ENCODE measurements around the gene ADCY2. TPM values are rescaled to one million over a fixed set of nuclear protein-coding genes. Genes with fewer than 3 reads are reported as not detected.

ADCY2 gene
- total RNA-seq, 2 experiments from 2014 or later: not detected

DNA sequence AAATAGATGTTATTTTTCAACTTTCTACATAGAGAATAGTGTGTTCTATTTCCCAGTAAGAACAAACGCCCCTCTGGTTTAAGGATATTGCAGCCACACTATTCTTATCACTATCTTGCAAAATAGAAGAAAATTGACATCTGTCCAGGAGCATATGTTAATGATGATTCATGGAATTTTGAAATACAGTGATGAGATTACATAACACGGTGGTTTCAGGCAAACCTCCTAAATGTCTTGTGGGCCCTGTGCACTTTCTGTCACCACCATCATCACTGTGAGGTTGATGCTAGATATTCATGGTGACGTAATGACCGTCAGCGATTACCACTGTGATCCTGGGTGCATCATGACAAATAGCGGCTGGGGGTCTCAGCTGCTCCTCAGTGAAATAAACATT is 406.9 kb downstream of the ADCY2 start:
- Mint-ChIP-seq H3K4me3 (no peak overlapping the region), H3K27ac (no peak overlapping the region), H3K36me3 (ENCODE audit: low read depth) (no peaks in the 10 kb centered on the region), H3K9me3 (no peaks in the 10 kb centered on the region), H3K4me1 (no peaks in the 10 kb centered on the region), H3K27me3 (no peaks in the 10 kb centered on the region)
- CTCF ChIA-PET: no interaction called here
- POLR2A ChIA-PET: no interaction called here
- DNase-seq: no peak

DNA sequence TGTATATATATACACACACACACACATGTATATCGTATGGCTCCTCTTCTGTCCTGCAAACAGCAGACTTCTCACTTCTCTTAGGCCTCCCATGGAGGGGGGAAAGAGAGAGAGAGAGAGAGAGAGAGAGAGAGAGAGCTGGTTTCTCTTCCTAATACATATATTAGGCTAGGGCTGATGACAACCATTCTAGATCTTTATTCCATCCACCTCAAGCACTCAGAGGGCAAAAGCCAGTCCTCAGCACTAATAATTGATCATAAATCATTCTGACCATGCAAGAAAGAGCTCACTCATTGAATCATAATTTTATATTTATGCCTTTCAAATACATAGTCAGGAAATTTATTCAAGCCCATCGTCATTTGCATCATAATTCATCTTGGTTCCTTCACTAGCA is 408.0 kb downstream of the ADCY2 start:
- DNase-seq: no peak
- no peak overlapping the region for H3K4me3 Mint-ChIP-seq
- no peaks in the 10 kb centered on the region for H3K36me3 Mint-ChIP-seq (ENCODE audit: low read depth)
- POLR2A ChIA-PET: no interaction called here
- no peak overlapping the region for H3K27ac Mint-ChIP-seq
- H3K9me3 Mint-ChIP-seq: no peaks in the 10 kb centered on the region
- H3K4me1 Mint-ChIP-seq: no peaks in the 10 kb centered on the region
- CTCF ChIA-PET: interaction anchor here (1.7 kb wide), 1 partner anchor 12 kb away, joined by 4 read pairs; no protein-coding TSS in a partner anchor
- no peaks in the 10 kb centered on the region for H3K27me3 Mint-ChIP-seq

- H3K27me3 Mint-ChIP-seq: peaks cover 3% of the 10 kb centered on the region
- no peak for DNase-seq
- POLR2A ChIA-PET: no interaction called here
- CTCF ChIA-PET: interaction anchor here (2.0 kb wide), 1 partner anchor 12 kb away, joined by 5 read pairs; no protein-coding TSS in a partner anchor
- H3K9me3 Mint-ChIP-seq: no peaks in the 10 kb centered on the region
- H3K36me3 Mint-ChIP-seq (ENCODE audit: low read depth): no peaks in the 10 kb centered on the region
- no peak overlapping the region for H3K4me3 Mint-ChIP-seq
- H3K4me1 Mint-ChIP-seq: no peaks in the 10 kb centered on the region
- no peak overlapping the region for H3K27ac Mint-ChIP-seq
These were observed 409.4 kb downstream of the ADCY2 start for GRCh38 chr5:7805379-7805778.

- CTCF ChIA-PET: no interaction called here
- no peaks in the 10 kb centered on the region for H3K36me3 Mint-ChIP-seq (ENCODE audit: low read depth)
These were observed 413.1 kb downstream of the ADCY2 start for GRCh38 chr5:7808998-7809397.

GRCh38 chr5:7811715-7812114 is 415.8 kb downstream of the ADCY2 start:
- Mint-ChIP-seq H3K9me3 (no peaks in the 10 kb centered on the region), H3K36me3 (ENCODE audit: low read depth) (no peaks in the 10 kb centered on the region), H3K27me3 (peaks cover 20% of the 10 kb centered on the region), H3K4me3 (no peak overlapping the region), H3K4me1 (no peaks in the 10 kb centered on the region), H3K27ac (no peak overlapping the region)
- ChIA-PET POLR2A (no interaction called here), CTCF (interaction anchor here (2.3 kb wide), 1 partner anchor 56 kb away, joined by 6 read pairs; no protein-coding TSS in a partner anchor)
- DNase-seq: no peak

More at GRCh38 chr5:7808998-7809397, 413.1 kb downstream of the ADCY2 start:
- Mint-ChIP-seq H3K4me1 (no peaks in the 10 kb centered on the region), H3K27me3 (peaks cover 17% of the 10 kb centered on the region), H3K27ac (no peak overlapping the region), H3K9me3 (no peaks in the 10 kb centered on the region), H3K4me3 (no peak overlapping the region)
- no peak for DNase-seq
- POLR2A ChIA-PET: no interaction called here

DNA sequence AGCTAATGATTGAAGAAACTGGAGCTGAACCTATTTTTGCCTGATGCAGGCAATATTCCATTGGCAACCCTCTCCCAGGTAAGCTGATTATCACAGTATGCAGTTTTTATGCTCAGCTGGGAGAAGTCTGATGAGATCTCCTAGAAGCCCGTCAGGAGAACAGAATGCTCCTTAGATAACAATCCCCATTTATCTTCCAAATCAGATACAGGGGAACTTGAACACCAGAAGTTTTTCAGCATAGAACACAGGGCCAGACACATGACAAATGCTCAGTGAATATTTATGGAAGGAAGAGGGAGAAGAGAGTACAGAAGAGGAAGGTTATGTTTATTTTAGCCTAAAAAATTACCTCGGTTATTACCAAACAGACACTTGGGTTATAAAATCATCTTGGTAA is 417.1 kb downstream of the ADCY2 start:
- ChIA-PET POLR2A (interaction anchor here (0.8 kb wide), 1 partner anchor 14 kb away, joined by 3 read pairs; no protein-coding TSS in a partner anchor), CTCF (interaction anchor here (2.3 kb wide), 1 partner anchor 58 kb away, joined by 6 read pairs; no protein-coding TSS in a partner anchor)
- Mint-ChIP-seq H3K27ac (no peak overlapping the region), H3K27me3 (peaks cover 24% of the 10 kb centered on the region), H3K4me1 (no peaks in the 10 kb centered on the region), H3K4me3 (no peak overlapping the region), H3K36me3 (ENCODE audit: low read depth) (no peaks in the 10 kb centered on the region), H3K9me3 (no peaks in the 10 kb centered on the region)
- DNase-seq: no peak

DNA sequence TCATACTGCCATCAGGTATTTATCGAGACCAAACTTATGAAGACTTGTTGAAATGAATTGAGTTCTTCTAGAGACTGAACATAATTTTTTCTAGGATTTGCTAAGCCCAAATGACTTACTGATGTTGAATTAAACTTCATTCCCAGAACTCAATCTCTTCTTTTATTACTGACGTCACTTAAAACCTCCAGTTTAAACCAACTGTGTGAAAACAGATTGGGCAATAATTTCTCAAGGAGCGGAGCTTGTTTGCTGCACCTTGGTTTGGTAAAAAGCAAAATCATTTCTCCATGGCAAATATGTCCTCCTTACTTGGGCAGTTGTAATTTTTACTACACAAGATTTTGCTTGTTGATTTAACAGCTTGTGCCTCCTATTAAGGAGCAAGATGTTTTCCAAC is 417.6 kb downstream of the ADCY2 start:
- Mint-ChIP-seq H3K27ac (no peak overlapping the region), H3K27me3 (peaks cover 24% of the 10 kb centered on the region), H3K9me3 (no peaks in the 10 kb centered on the region), H3K4me3 (no peak overlapping the region), H3K36me3 (ENCODE audit: low read depth) (no peaks in the 10 kb centered on the region), H3K4me1 (no peaks in the 10 kb centered on the region)
- DNase-seq: no peak
- CTCF ChIA-PET: interaction anchor here (2.3 kb wide), 1 partner anchor 58 kb away, joined by 6 read pairs; no protein-coding TSS in a partner anchor
- POLR2A ChIA-PET: interaction anchor here (0.6 to 0.8 kb wide), 2 partner anchors 14 to 45 kb away, joined by 3 read pairs; no protein-coding TSS in a partner anchor

DNA sequence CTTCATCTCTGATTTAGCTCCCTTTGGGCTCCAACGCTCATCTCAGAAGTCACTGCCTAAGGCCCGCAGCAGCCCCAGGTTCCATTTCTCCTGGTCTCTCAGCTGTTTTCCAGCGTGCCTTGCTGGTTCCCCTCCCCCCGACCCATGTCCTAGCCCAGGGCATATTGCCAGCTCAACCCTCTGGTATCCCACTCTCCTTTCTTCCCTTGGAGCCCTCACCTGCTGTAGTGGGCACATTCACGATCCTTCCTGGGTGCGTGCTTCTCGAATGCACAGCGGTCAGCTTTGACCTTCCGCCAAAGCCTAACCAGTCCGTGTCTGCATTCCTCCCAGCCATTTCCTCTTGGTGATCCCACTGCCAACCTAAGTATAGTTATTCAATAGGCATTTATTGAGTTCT is 418.9 kb downstream of the ADCY2 start:
- ChIA-PET CTCF (interaction anchor here (0.8 kb wide), 1 partner anchor 67 kb away, joined by 3 read pairs; no protein-coding TSS in a partner anchor), POLR2A (no interaction called here)
- Mint-ChIP-seq H3K36me3 (ENCODE audit: low read depth) (no peaks in the 10 kb centered on the region), H3K27ac (no peak overlapping the region), H3K27me3 (peaks cover 26% of the 10 kb centered on the region), H3K4me1 (no peaks in the 10 kb centered on the region), H3K4me3 (no peak overlapping the region), H3K9me3 (no peaks in the 10 kb centered on the region)
- no peak for DNase-seq

- Mint-ChIP-seq H3K36me3 (ENCODE audit: low read depth) (no peaks in the 10 kb centered on the region), H3K27me3 (peaks cover 20% of the 10 kb centered on the region), H3K4me1 (no peaks in the 10 kb centered on the region), H3K9me3 (no peaks in the 10 kb centered on the region), H3K4me3 (no peak overlapping the region), H3K27ac (no peak overlapping the region)
- POLR2A ChIA-PET: no interaction called here
- peak; percentile 68 for DNase-seq
- CTCF ChIA-PET: interaction anchor here (0.7 to 3.7 kb wide), 9 partner anchors 9 to 1050 kb away, joined by 3 to 27 read pairs (median 4); partner anchors contain the start of gene CFAP90
These were observed 420.1 kb downstream of the ADCY2 start for GRCh38 chr5:7815892-7816534.

DNA sequence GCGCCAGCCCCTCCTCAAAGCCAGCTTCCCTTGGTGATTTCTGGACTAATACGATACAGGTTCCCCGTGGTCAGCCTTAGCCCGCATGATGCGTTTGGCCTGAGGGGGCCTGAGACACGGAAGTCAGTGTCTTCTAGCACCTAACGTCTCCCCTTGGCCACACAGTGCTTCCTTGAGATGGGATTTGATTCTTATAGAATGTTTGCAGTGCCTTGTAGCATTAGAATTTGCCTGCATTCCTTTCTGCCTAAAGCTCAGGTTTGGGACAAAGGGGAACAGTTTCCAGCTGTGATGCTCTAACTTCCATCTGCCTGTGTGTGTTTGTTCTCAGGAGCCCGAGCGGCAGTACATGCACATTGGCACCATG is 420.6 kb downstream of the ADCY2 start:
- ChIA-PET CTCF (interaction anchor here (1.1 to 3.7 kb wide), 6 partner anchors 9 to 71 kb away, joined by 3 to 27 read pairs (median 4); partner anchors contain the start of gene CFAP90), POLR2A (no interaction called here)
- peaks cover 23% of the 10 kb centered on the region for H3K27me3 Mint-ChIP-seq
- H3K36me3 Mint-ChIP-seq (ENCODE audit: low read depth): no peaks in the 10 kb centered on the region
- H3K9me3 Mint-ChIP-seq: no peaks in the 10 kb centered on the region
- H3K27ac Mint-ChIP-seq: no peak overlapping the region
- H3K4me1 Mint-ChIP-seq: no peaks in the 10 kb centered on the region
- no peak for DNase-seq
- H3K4me3 Mint-ChIP-seq: no peak overlapping the region

DNA sequence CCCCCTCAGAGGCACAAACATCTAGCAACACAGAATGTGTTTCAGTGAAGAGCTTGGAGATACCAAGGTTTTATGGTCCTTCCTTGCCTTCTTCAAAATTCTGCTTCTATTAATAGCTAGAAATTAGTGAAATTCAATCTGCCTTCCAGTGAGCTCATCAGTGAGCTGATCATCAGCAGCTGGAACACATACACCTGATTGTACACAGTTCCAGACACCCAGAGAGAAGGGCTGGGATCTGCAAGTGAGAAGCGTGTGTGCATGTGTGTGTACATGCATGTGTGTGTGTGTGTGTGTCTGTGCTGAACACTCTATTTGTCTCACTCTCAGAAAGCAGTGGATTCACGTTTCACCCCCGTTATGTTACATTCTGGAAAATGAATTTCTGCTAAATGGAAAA is 426.5 kb downstream of the ADCY2 start:
- peaks cover 15% of the 10 kb centered on the region for H3K27me3 Mint-ChIP-seq
- ChIA-PET POLR2A (no interaction called here), CTCF (no interaction called here)
- no peaks in the 10 kb centered on the region for H3K4me1 Mint-ChIP-seq
- no peak for DNase-seq
- no peaks in the 10 kb centered on the region for H3K36me3 Mint-ChIP-seq (ENCODE audit: low read depth)
- H3K27ac Mint-ChIP-seq: no peak overlapping the region
- H3K9me3 Mint-ChIP-seq: no peaks in the 10 kb centered on the region
- no peak overlapping the region for H3K4me3 Mint-ChIP-seq

GRCh38 chr5:7823594-7823993 is 427.7 kb downstream of the ADCY2 start:
- Mint-ChIP-seq H3K27me3 (peaks cover 15% of the 10 kb centered on the region), H3K4me3 (no peak overlapping the region), H3K27ac (no peak overlapping the region), H3K9me3 (no peaks in the 10 kb centered on the region), H3K36me3 (ENCODE audit: low read depth) (no peaks in the 10 kb centered on the region), H3K4me1 (no peaks in the 10 kb centered on the region)
- CTCF ChIA-PET: no interaction called here
- POLR2A ChIA-PET: no interaction called here
- no peak for DNase-seq

- Mint-ChIP-seq H3K36me3 (ENCODE audit: low read depth) (no peaks in the 10 kb centered on the region), H3K4me3 (no peak overlapping the region), H3K4me1 (no peaks in the 10 kb centered on the region), H3K9me3 (no peaks in the 10 kb centered on the region), H3K27ac (no peak overlapping the region), H3K27me3 (peaks cover 16% of the 10 kb centered on the region)
- POLR2A ChIA-PET: no interaction called here
- no peak for DNase-seq
- CTCF ChIA-PET: interaction anchor here (1.3 kb wide), 1 partner anchor 9 kb away, joined by 3 read pairs; no protein-coding TSS in a partner anchor
These were observed 429.1 kb downstream of the ADCY2 start for GRCh38 chr5:7824995-7825394.

GRCh38 chr5:7825630-7826029 is 429.7 kb downstream of the ADCY2 start:
- H3K36me3 Mint-ChIP-seq (ENCODE audit: low read depth): no peaks in the 10 kb centered on the region
- no peaks in the 10 kb centered on the region for H3K4me1 Mint-ChIP-seq
- no peaks in the 10 kb centered on the region for H3K9me3 Mint-ChIP-seq
- POLR2A ChIA-PET: no interaction called here
- CTCF ChIA-PET: interaction anchor here (1.3 kb wide), 1 partner anchor 9 kb away, joined by 3 read pairs; no protein-coding TSS in a partner anchor
- H3K27ac Mint-ChIP-seq: no peak overlapping the region
- peaks cover 16% of the 10 kb centered on the region for H3K27me3 Mint-ChIP-seq
- no peak for DNase-seq
- no peak overlapping the region for H3K4me3 Mint-ChIP-seq

All from activated CD4-positive, alpha-beta memory T cell treated with anti-CD3 and anti-CD28 coated beads, Interleukin-2, amount 10 ng/mL, durations not matched to agents 7 days and 5 days (primary cell).